WTC11 (cell line): Measurements from ENCODE around the gene LIMD2. TPM values are rescaled to one million over a fixed set of nuclear protein-coding genes. Genes with fewer than 3 reads are reported as not detected.
A peak's percentile ranks its signal among the peaks of the same experiment; 100 is the strongest.

Experiments
- ATAC-seq: fragments of 200-7000 bp; cut with Tn5 transposase; 2 replicates; pipeline ENCODE4 v1.10.0; 2021; ENCODE audit warnings: mild to moderate bottlenecking, moderate library complexity
- CTCF ChIA-PET: fragments of 300-600 bp; sonication (Branson Sonifier 250); formaldehyde crosslinking; loops from one replicate; lab custom pipeline; 2021; ENCODE audit warnings: antibody characterized with exemption; lab: Charles Lee
- POLR2A ChIA-PET: fragments of 350-600 bp; sonication (Branson Sonifier 250); formaldehyde crosslinking; loops from one replicate; lab custom pipeline; 2021; ENCODE audit warnings: antibody characterized with exemption; lab: Charles Lee
- DNase-seq: peaks from one replicate; pipeline ENCODE4 v3.0.0; 2021; ENCODE audit warnings: low spot score
- H3K27ac Mint-ChIP-seq: 2 replicates; pipeline ENCODE4 v1.8.0; 2021; ENCODE audit warnings: mixed read lengths
- H3K27me3 Mint-ChIP-seq: 2 replicates; pipeline ENCODE4 v1.8.0; 2021; ENCODE audit warnings: low read depth, mild to moderate bottlenecking, moderate library complexity, mixed read lengths
- H3K36me3 Mint-ChIP-seq: 2 replicates; pipeline ENCODE4 v1.8.0; 2021; ENCODE audit warnings: mixed read lengths
- H3K4me1 Mint-ChIP-seq: 2 replicates; pipeline ENCODE4 v1.8.0; 2022; ENCODE audit warnings: mixed read lengths
- H3K4me3 Mint-ChIP-seq: 2 replicates; pipeline ENCODE4 v1.8.0; 2021; ENCODE audit warnings: mild to moderate bottlenecking, moderate library complexity, mixed read lengths
- H3K9me3 Mint-ChIP-seq: 2 replicates; pipeline ENCODE4 v1.8.0; 2021; ENCODE audit warnings: mixed read lengths
- CBFB ChIP-seq: sonication (generic); formaldehyde crosslinking; IDR thresholded peaks from 2 replicates; pipeline ENCODE4 v1.8.1; 2022; ENCODE audit warnings: mild to moderate bottlenecking, low read depth, missing genetic modification reagents
- ELF4 ChIP-seq: sonication (generic); formaldehyde crosslinking; IDR thresholded peaks from 2 replicates; pipeline ENCODE4 v1.8.1; 2022; ENCODE audit warnings: low read depth, mild to moderate bottlenecking, moderate library complexity, missing genetic modification reagents
- EMX1 ChIP-seq: fragments of 250-450 bp; sonication (Bioruptor Pico); IDR thresholded peaks from 2 replicates; pipeline ENCODE4 v1.8.0; 2021; ENCODE audit warnings: mild to moderate bottlenecking
- FOXJ3 ChIP-seq: sonication (generic); formaldehyde crosslinking; IDR thresholded peaks from 2 replicates; pipeline ENCODE4 v1.9.0; 2021; ENCODE audit warnings: missing genetic modification reagents, mild to moderate bottlenecking, borderline replicate concordance
- FOXP1 ChIP-seq: sonication (generic); formaldehyde crosslinking; IDR thresholded peaks from 2 replicates; pipeline ENCODE4 v1.8.0; 2022; ENCODE audit warnings: missing genetic modification reagents, mild to moderate bottlenecking, moderate library complexity, borderline replicate concordance
- GRHL2 ChIP-seq: fragments of 250-450 bp; sonication (Bioruptor Pico); IDR thresholded peaks from 2 replicates; pipeline ENCODE4 v1.8.0; 2022; ENCODE audit warnings: mild to moderate bottlenecking, moderate library complexity; ENCODE audit not compliant: insufficient replicate concordance, severe bottlenecking
- GTF2I ChIP-seq: fragments of 250-450 bp; sonication (Bioruptor Pico); conservative IDR thresholded peaks from 2 replicates; pipeline ENCODE4 v1.4.0; 2021; ENCODE audit warnings: mild to moderate bottlenecking
- HMGA2 ChIP-seq: fragments of 250-450 bp; sonication (Bioruptor Pico); IDR thresholded peaks from 2 replicates; pipeline ENCODE4 v1.4.0; 2021; ENCODE audit warnings: mild to moderate bottlenecking, moderate library complexity
- JAZF1 ChIP-seq: fragments of 250-450 bp; sonication (Bioruptor Pico); IDR thresholded peaks from 2 replicates; pipeline ENCODE4 v1.9.0; 2021; ENCODE audit warnings: moderate library complexity, mild to moderate bottlenecking, inconsistent platforms
- JUN ChIP-seq: sonication (generic); formaldehyde crosslinking; IDR thresholded peaks from 2 replicates; pipeline ENCODE4 v1.8.0; 2023; ENCODE audit warnings: mild to moderate bottlenecking, missing genetic modification reagents
- MXD4 ChIP-seq: fragments of 250-450 bp; sonication (Bioruptor Pico); IDR thresholded peaks from 2 replicates; pipeline ENCODE4 v1.8.0; 2021; ENCODE audit warnings: mild to moderate bottlenecking, moderate library complexity, borderline replicate concordance
- NFE2L1 ChIP-seq: sonication (generic); formaldehyde crosslinking; IDR thresholded peaks from 2 replicates; pipeline ENCODE4 v1.8.1; 2023; ENCODE audit warnings: missing genetic modification reagents
- NFYB ChIP-seq: sonication (generic); formaldehyde crosslinking; conservative IDR thresholded peaks from 2 replicates; pipeline ENCODE4 v1.8.0; 2022; ENCODE audit warnings: low read depth, missing genetic modification reagents
- NR3C1 ChIP-seq: sonication (generic); formaldehyde crosslinking; conservative IDR thresholded peaks from 2 replicates; pipeline ENCODE4 v1.8.1; 2023; ENCODE audit warnings: low read depth, mild to moderate bottlenecking, missing genetic modification reagents
- RORB ChIP-seq: fragments of 250-450 bp; sonication (Bioruptor Pico); IDR thresholded peaks from 2 replicates; pipeline ENCODE4 v1.9.0; 2021; ENCODE audit warnings: mild to moderate bottlenecking
- SMAD4 ChIP-seq: sonication (generic); formaldehyde crosslinking; IDR thresholded peaks from 2 replicates; pipeline ENCODE4 v1.8.0; 2022; ENCODE audit warnings: mild to moderate bottlenecking, missing genetic modification reagents
- SOX15 ChIP-seq: fragments of 250-450 bp; sonication (Bioruptor Pico); IDR thresholded peaks from 2 replicates; pipeline ENCODE4 v1.9.0; 2021; ENCODE audit warnings: mild to moderate bottlenecking
- TEAD1 ChIP-seq: sonication (generic); formaldehyde crosslinking; IDR thresholded peaks from 2 replicates; pipeline ENCODE4 v1.8.0; 2022; ENCODE audit warnings: mild to moderate bottlenecking, missing genetic modification reagents
- TP53 ChIP-seq: sonication (generic); formaldehyde crosslinking; IDR thresholded peaks from 2 replicates; pipeline ENCODE4 v1.8.1; 2023; ENCODE audit warnings: mild to moderate bottlenecking, missing genetic modification reagents
- USF1 ChIP-seq: sonication (generic); formaldehyde crosslinking; IDR thresholded peaks from 2 replicates; pipeline ENCODE4 v1.8.0; 2022; ENCODE audit warnings: mild to moderate bottlenecking, missing genetic modification reagents
- ZNF219 ChIP-seq: sonication (generic); formaldehyde crosslinking; IDR thresholded peaks from 2 replicates; pipeline ENCODE4 v1.8.0; 2023; ENCODE audit warnings: missing genetic modification reagents, mild to moderate bottlenecking, borderline replicate concordance
- ZNF263 ChIP-seq: sonication (generic); formaldehyde crosslinking; IDR thresholded peaks from 2 replicates; pipeline ENCODE4 v1.8.1; 2022; ENCODE audit warnings: low read depth, mild to moderate bottlenecking, moderate library complexity, missing genetic modification reagents
- ZNF317 ChIP-seq: sonication (generic); formaldehyde crosslinking; IDR thresholded peaks from 2 replicates; pipeline ENCODE4 v1.8.1; 2023; ENCODE audit warnings: low read depth, mild to moderate bottlenecking, moderate library complexity, missing genetic modification reagents, borderline replicate concordance
- ZNF416 ChIP-seq: fragments of 250-450 bp; sonication (Bioruptor Pico); IDR thresholded peaks from 2 replicates; pipeline ENCODE4 v1.9.0; 2021; ENCODE audit warnings: mild to moderate bottlenecking, inconsistent platforms
- ZNF423 ChIP-seq: fragments of 250-450 bp; sonication (Bioruptor Pico); IDR thresholded peaks from 2 replicates; pipeline ENCODE4 v2.1.2; 2022; ENCODE audit warnings: mild to moderate bottlenecking, moderate library complexity
- total RNA-seq: library from RNA; stranded (reverse); gene quantifications from 3 replicates; pipeline ENCODE4 v1.2.3, GENCODE V29; 2021

The LIMD2 gene
- total RNA-seq, 1 experiment from 2014 or later: 91.8 TPM

- Mint-ChIP-seq H3K36me3 (peaks cover 17% of the 10 kb centered on the region), H3K27me3 (peaks cover 6% of the 10 kb centered on the region; the same call in 1 of the 2 replicates), H3K27ac (no peak overlapping the region), H3K4me3 (peak overlapping the region; percentile 31; the same call in 1 of the 2 replicates), H3K9me3 (no peaks in the 10 kb centered on the region), H3K4me1 (peaks cover 25% of the 10 kb centered on the region)
- CTCF ChIA-PET: interaction anchor here (0.8 to 1.7 kb wide), 4 partner anchors 7 to 91 kb away, joined by 3 to 4 read pairs (median 4); no protein-coding TSS in a partner anchor
- no peak for TF ChIP-seq NFE2L1 (CRISPR knock-in tag)
- TF ChIP-seq HMGA2 (CRISPR knock-in tag): no peak
- no peak for TF ChIP-seq CBFB (CRISPR knock-in tag)
- no peak for TF ChIP-seq ZNF317
- no peak for TF ChIP-seq TEAD1 (CRISPR knock-in tag)
- no peak for TF ChIP-seq FOXJ3 (CRISPR knock-in tag)
- TF ChIP-seq NFYB: no peak
- no peak for TF ChIP-seq TP53 (CRISPR knock-in tag)
- TF ChIP-seq JUN (CRISPR knock-in tag): no peak
- POLR2A ChIA-PET: no interaction called here
- no peak for DNase-seq
- no peak for ATAC-seq
Observed at GRCh38 chr17:63703029-63703428, 3.1 kb upstream of the LIMD2 start.

GRCh38 chr17:63702721-63703015 lies 2.7 kb upstream of the LIMD2 start:
- Mint-ChIP-seq H3K4me3 (peak overlapping the region; percentile 31; the same call in 1 of the 2 replicates), H3K4me1 (peaks cover 29% of the 10 kb centered on the region), H3K9me3 (no peaks in the 10 kb centered on the region), H3K27me3 (peaks cover 6% of the 10 kb centered on the region; the same call in 1 of the 2 replicates), H3K27ac (no peak overlapping the region; the same call in 1 of the 2 replicates), H3K36me3 (peaks cover 17% of the 10 kb centered on the region)
- ChIA-PET POLR2A (no interaction called here), CTCF (interaction anchor here (0.8 to 1.7 kb wide), 4 partner anchors 8 to 90 kb away, joined by 3 to 4 read pairs (median 4); no protein-coding TSS in a partner anchor)
- no peak for ATAC-seq
- TF ChIP-seq ZNF416 (CRISPR knock-in tag): no peak
- no peak for TF ChIP-seq ZNF263 (CRISPR knock-in tag)
- TF ChIP-seq EMX1 (CRISPR knock-in tag): no peak
- no peak for TF ChIP-seq SOX15 (CRISPR knock-in tag)
- no peak for TF ChIP-seq GRHL2 (CRISPR knock-in tag)
- no peak for DNase-seq

GRCh38 chr17:63701868-63702720 lies 2.2 kb upstream of the LIMD2 start:
- ChIA-PET CTCF (interaction anchor here (0.8 to 1.7 kb wide), 4 partner anchors 8 to 90 kb away, joined by 3 to 4 read pairs (median 4); no protein-coding TSS in a partner anchor), POLR2A (interaction anchor here (1.9 kb wide), 1 partner anchor 72 kb away, joined by 7 read pairs; the partner anchor contains the start of genes CCDC47 and DDX42)
- ATAC-seq (no peak), DNase-seq (no peak)
- no peak overlapping the region; the same call in 1 of the 2 replicates for H3K27ac Mint-ChIP-seq
- peak overlapping the region; percentile 70 for H3K4me3 Mint-ChIP-seq
- TF ChIP-seq ZNF416 (CRISPR knock-in tag) (no peak), ZNF219 (no peak), FOXP1 (CRISPR knock-in tag) (no peak), RORB (no peak), MXD4 (CRISPR knock-in tag) (no peak), JAZF1 (no peak), USF1 (CRISPR knock-in tag) (no peak), NR3C1 (CRISPR knock-in tag) (no peak), GTF2I (CRISPR knock-in tag) (no peak), FOXJ3 (CRISPR knock-in tag) (no peak), ZNF423 (CRISPR knock-in tag) (no peak), ELF4 (CRISPR knock-in tag) (no peak), SMAD4 (CRISPR knock-in tag) (no peak)
- peaks cover 17% of the 10 kb centered on the region for H3K36me3 Mint-ChIP-seq
- H3K4me1 Mint-ChIP-seq: peaks cover 35% of the 10 kb centered on the region
- H3K27me3 Mint-ChIP-seq: peaks cover 6% of the 10 kb centered on the region; the same call in 1 of the 2 replicates
- H3K9me3 Mint-ChIP-seq: no peaks in the 10 kb centered on the region
